ENCODE results near the gene PLK3. TPM values are rescaled to one million over a fixed set of nuclear protein-coding genes. Genes with fewer than 3 reads are reported as not detected.
A peak's percentile ranks its signal among the peaks of the same experiment; 100 is the strongest.
"Not testable (repeated sequence)": the region's sequence is repeated elsewhere in the genome, so short reads cannot be mapped to it uniquely, and the experiment has no call there.

Gene PLK3
- total RNA-seq, 2 experiments from 2014 or later, result 52.1 to 52.7 TPM

- ChIA-PET CTCF (interaction anchor here (0.7 kb wide), 1 partner anchor 119 kb away, joined by 4 read pairs; no protein-coding TSS in a partner anchor), POLR2A (interaction anchor here (1.0 kb wide), 1 partner anchor 9 kb away, joined by 4 read pairs; no protein-coding TSS in a partner anchor)
- Mint-ChIP-seq H3K9me3 (ENCODE audit: low read depth) (no peaks in the 10 kb centered on the region), H3K4me3 (no peak overlapping the region), H3K27me3 (no peaks in the 10 kb centered on the region), H3K27ac (no peak overlapping the region), H3K4me1 (no peaks in the 10 kb centered on the region), H3K36me3 (ENCODE audit: low read depth) (no peaks in the 10 kb centered on the region)
- intact Hi-C loops (cut with DNase I, micrococcal nuclease), result no loop called here
- no peak for DNase-seq
- no peak for ATAC-seq
These were observed 27.9 kb downstream of the PLK3 start for GRCh38 chr1:44828003-44828651.

GRCh38 chr1:44828841-44829440 is 28.8 kb downstream of the PLK3 start:
- ATAC-seq (no peak), DNase-seq (no peak)
- Mint-ChIP-seq H3K27ac (no peak overlapping the region), H3K4me1 (no peaks in the 10 kb centered on the region), H3K36me3 (ENCODE audit: low read depth) (no peaks in the 10 kb centered on the region), H3K4me3 (no peak overlapping the region), H3K27me3 (no peaks in the 10 kb centered on the region), H3K9me3 (ENCODE audit: low read depth) (no peaks in the 10 kb centered on the region)
- ChIA-PET CTCF (no interaction called here), POLR2A (interaction anchor here (2.4 kb wide), 1 partner anchor 10 kb away, joined by 7 read pairs; no protein-coding TSS in a partner anchor)
- intact Hi-C loops (cut with DNase I, micrococcal nuclease), result no loop called here

- no peaks in the 10 kb centered on the region for H3K36me3 Mint-ChIP-seq (ENCODE audit: low read depth)
- DNase-seq (no peak), ATAC-seq (no peak)
- H3K4me1 Mint-ChIP-seq, result no peaks in the 10 kb centered on the region
- H3K4me3 Mint-ChIP-seq, result no peak overlapping the region
- H3K27me3 Mint-ChIP-seq, result no peaks in the 10 kb centered on the region
- ChIA-PET POLR2A (interaction anchor here (0.5 to 2.4 kb wide), 5 partner anchors 10 to 114 kb away, joined by 3 to 7 read pairs (median 5); no protein-coding TSS in a partner anchor), CTCF (interaction anchor here (0.6 to 1.1 kb wide), 4 partner anchors 134 to 1044 kb away, joined by 3 to 4 read pairs (median 3); no protein-coding TSS in a partner anchor)
- H3K9me3 Mint-ChIP-seq (ENCODE audit: low read depth), result no peaks in the 10 kb centered on the region
- intact Hi-C loops (cut with DNase I, micrococcal nuclease), result no loop called here
- no peak overlapping the region for H3K27ac Mint-ChIP-seq
These were observed 29.6 kb downstream of the PLK3 start for GRCh38 chr1:44829506-44830384.

- DNase-seq, result no peak
- intact Hi-C loops (cut with DNase I, micrococcal nuclease), result no loop called here
- no peak overlapping the region for H3K4me3 Mint-ChIP-seq
- no peaks in the 10 kb centered on the region for H3K9me3 Mint-ChIP-seq (ENCODE audit: low read depth)
- H3K27me3 Mint-ChIP-seq, result no peaks in the 10 kb centered on the region
- no peak overlapping the region for H3K27ac Mint-ChIP-seq
- POLR2A ChIA-PET, result interaction anchor here (0.6 to 2.4 kb wide), 3 partner anchors 12 to 100 kb away, joined by 3 to 7 read pairs (median 5); partner anchors contain the start of gene PLK3
- H3K4me1 Mint-ChIP-seq, result peaks cover 3% of the 10 kb centered on the region
- CTCF ChIA-PET, result no interaction called here
- no peaks in the 10 kb centered on the region for H3K36me3 Mint-ChIP-seq (ENCODE audit: low read depth)
- ATAC-seq, result no peak
These were observed 30.7 kb downstream of the PLK3 start for GRCh38 chr1:44830900-44831304.

DNA sequence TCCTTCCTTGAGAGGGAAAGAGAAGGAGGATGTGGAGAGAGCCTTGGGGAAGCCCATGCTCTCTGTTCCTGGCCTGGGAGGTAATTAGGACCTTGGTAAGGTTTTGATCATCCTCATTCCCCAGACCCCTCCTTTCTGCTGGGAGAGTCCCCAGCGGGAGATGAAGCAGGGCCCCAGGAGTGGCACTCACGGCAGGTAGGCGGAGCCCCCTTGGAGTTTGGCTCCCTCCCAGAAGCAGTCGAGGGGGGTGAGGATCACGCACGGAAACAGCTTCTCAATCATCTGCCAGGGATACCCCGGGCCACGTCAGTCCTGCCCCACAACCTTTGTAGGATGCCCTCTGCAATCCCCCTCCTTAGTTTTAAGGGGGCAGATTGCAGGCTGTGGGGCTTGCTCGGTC is 31.3 kb downstream of the PLK3 start:
- H3K9me3 Mint-ChIP-seq (ENCODE audit: low read depth), result no peaks in the 10 kb centered on the region
- DNase-seq (no peak), ATAC-seq (no peak)
- H3K27me3 Mint-ChIP-seq, result no peaks in the 10 kb centered on the region
- no peak overlapping the region for H3K27ac Mint-ChIP-seq
- ChIA-PET POLR2A (interaction anchor here (1.1 kb wide), 1 partner anchor 32 kb away, joined by 5 read pairs; the partner anchor contains the start of gene PLK3), CTCF (interaction anchor here (0.6 kb wide), 1 partner anchor 9 kb away, joined by 3 read pairs; no protein-coding TSS in a partner anchor)
- intact Hi-C loops (cut with DNase I, micrococcal nuclease), result no loop called here
- H3K36me3 Mint-ChIP-seq (ENCODE audit: low read depth), result no peaks in the 10 kb centered on the region
- H3K4me3 Mint-ChIP-seq, result no peak overlapping the region
- H3K4me1 Mint-ChIP-seq, result peaks cover 3% of the 10 kb centered on the region

DNA sequence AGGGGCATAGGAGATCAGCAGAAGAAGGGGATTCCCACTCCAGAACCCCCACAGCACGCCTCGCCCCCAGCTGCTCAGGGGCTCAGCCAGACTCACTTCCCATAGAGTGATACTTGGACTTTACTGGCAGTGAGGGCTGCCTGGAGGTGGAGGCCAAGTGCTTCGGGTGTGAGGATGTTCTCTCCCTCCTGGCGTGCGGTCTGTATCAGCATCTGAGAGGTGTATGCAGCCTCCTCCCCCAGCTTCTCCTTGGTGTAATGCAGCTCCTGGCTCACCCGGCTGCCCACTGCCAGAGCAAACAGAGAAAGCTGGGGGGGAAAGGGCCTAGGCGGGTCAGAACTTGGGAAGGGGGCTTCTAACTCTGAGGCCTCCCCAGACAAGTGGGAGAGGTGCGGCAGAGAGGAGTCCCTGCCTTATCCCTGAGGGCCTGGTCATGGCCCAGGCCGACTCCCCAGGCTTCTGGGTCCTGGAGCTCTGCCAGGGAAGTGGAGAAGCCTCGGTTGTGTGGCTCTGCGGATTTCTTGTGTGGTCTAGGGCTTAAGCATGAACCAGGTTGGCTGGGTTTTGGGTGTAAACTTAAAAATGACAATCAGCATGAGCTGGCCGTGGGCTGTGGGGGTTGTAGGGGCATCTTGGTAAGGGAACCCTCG is 32.0 kb downstream of the PLK3 start:
- CTCF ChIA-PET, result interaction anchor here (0.6 kb wide), 1 partner anchor 9 kb away, joined by 3 read pairs; no protein-coding TSS in a partner anchor
- DNase-seq (no peak), ATAC-seq (no peak)
- no peak overlapping the region for H3K4me3 Mint-ChIP-seq
- H3K27me3 Mint-ChIP-seq, result no peaks in the 10 kb centered on the region
- H3K4me1 Mint-ChIP-seq, result peaks cover 3% of the 10 kb centered on the region
- intact Hi-C loops (cut with DNase I, micrococcal nuclease), result no loop called here
- POLR2A ChIA-PET, result interaction anchor here (0.5 to 0.6 kb wide), 2 partner anchors 18 to 19 kb away, joined by 3 read pairs; no protein-coding TSS in a partner anchor
- H3K36me3 Mint-ChIP-seq (ENCODE audit: low read depth), result no peaks in the 10 kb centered on the region
- no peaks in the 10 kb centered on the region for H3K9me3 Mint-ChIP-seq (ENCODE audit: low read depth)
- H3K27ac Mint-ChIP-seq, result no peak overlapping the region

- POLR2A ChIA-PET, result no interaction called here
- Mint-ChIP-seq H3K27me3 (peaks cover under 1% of the 10 kb centered on the region), H3K4me3 (no peak overlapping the region), H3K4me1 (peaks cover 3% of the 10 kb centered on the region), H3K27ac (no peak overlapping the region), H3K36me3 (ENCODE audit: low read depth) (no peaks in the 10 kb centered on the region), H3K9me3 (ENCODE audit: low read depth) (no peaks in the 10 kb centered on the region)
- DNase-seq (no peak), ATAC-seq (no peak)
- CTCF ChIA-PET, result interaction anchor here (0.7 to 2.0 kb wide), 3 partner anchors 14 to 415 kb away, joined by 3 to 7 read pairs (median 4); no protein-coding TSS in a partner anchor
- intact Hi-C loops (cut with DNase I, micrococcal nuclease), result loop anchor here in 1 of 2 experiments (2.0 kb wide), 1 partner anchor 466 kb away; no protein-coding TSS in a partner anchor
These were observed 34.2 kb downstream of the PLK3 start for GRCh38 chr1:44834328-44834727.

- intact Hi-C loops (cut with DNase I, micrococcal nuclease), result loop anchor here (1.0 to 5.0 kb wide), 8 partner anchors 50 to 657 kb away; partner anchors contain the start of genes HECTD3 (in 2 of the 2), TESK2 (in 1 of the 2) and UROD (in 1 of the 2)
- Mint-ChIP-seq H3K27ac (no peak overlapping the region), H3K4me1 (peaks cover 3% of the 10 kb centered on the region), H3K36me3 (ENCODE audit: low read depth) (no peaks in the 10 kb centered on the region), H3K9me3 (ENCODE audit: low read depth) (no peaks in the 10 kb centered on the region), H3K4me3 (no peak overlapping the region), H3K27me3 (peaks cover 5% of the 10 kb centered on the region)
- CTCF ChIA-PET, result interaction anchor here (0.6 to 2.0 kb wide), 7 partner anchors 8 to 731 kb away, joined by 3 to 7 read pairs (median 3); no protein-coding TSS in a partner anchor
- ATAC-seq (peak; percentile 99), DNase-seq (peak; percentile 96)
- POLR2A ChIA-PET, result interaction anchor here (0.6 to 1.0 kb wide), 2 partner anchors 17 to 153 kb away, joined by 3 to 7 read pairs; no protein-coding TSS in a partner anchor
These were observed 35.8 kb downstream of the PLK3 start for GRCh38 chr1:44835738-44836675.

GRCh38 chr1:44838294-44838693 is 38.1 kb downstream of the PLK3 start:
- not testable (repeated sequence) for H3K4me1 Mint-ChIP-seq; ATAC-seq; H3K36me3 Mint-ChIP-seq (ENCODE audit: low read depth); H3K4me3 Mint-ChIP-seq; DNase-seq; H3K9me3 Mint-ChIP-seq (ENCODE audit: low read depth); H3K27ac Mint-ChIP-seq
- ChIA-PET POLR2A (interaction anchor here (0.6 to 0.8 kb wide), 2 partner anchors 19 to 684 kb away, joined by 3 to 8 read pairs; partner anchors contain the start of gene PRDX1), CTCF (interaction anchor here (0.6 to 0.8 kb wide), 4 partner anchors 12 to 937 kb away, joined by 3 to 4 read pairs (median 3); no protein-coding TSS in a partner anchor)
- intact Hi-C loops (cut with DNase I, micrococcal nuclease), result loop anchor here in 1 of 2 experiments (5.0 kb wide), 3 partner anchors 104 to 654 kb away; partner anchors contain the start of genes HECTD3, TESK2 and UROD
- peaks cover 16% of the 10 kb centered on the region for H3K27me3 Mint-ChIP-seq
